ENCODE measurements around the gene SDC3.

SDC3 gene

DNA sequence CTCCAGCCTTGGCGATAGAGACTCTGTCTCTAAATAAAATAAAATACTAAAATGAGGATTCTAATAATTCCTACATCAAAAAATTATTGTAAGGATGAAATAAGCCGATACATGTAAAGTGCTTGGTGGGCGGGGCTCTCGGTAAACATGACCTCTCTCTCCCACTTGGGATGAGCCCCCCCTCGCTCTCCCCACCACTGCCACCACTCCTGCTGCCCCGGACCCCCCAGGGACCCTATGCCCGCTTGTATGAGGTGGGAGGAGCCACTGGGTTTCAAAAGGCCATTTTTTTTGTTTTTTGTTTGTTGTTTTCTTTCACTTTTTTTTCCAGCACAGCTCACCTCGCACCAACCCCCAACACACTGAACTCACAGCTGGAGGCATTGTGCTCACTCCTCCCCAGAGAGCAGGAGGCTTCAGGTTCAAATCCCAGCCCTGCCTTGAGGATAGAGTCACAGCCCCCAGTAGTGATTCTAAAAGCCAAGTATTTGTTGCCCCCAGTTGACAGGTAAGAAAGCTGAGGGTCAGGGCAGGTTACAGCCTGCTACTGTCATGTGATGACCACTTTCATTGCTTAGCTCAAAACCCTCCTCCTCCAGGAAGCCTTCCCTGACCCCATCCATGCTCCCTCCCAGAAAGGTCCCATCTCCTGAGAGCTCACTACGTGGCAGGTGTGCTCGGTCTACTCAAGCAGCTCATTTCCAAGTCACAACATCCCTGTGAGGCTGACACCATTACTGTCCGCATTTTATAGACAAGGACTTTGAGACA is 4.2 kb downstream of the SDC3 start:
- no peak for DNase-seq (ENCODE audit: low spot score)

DNA sequence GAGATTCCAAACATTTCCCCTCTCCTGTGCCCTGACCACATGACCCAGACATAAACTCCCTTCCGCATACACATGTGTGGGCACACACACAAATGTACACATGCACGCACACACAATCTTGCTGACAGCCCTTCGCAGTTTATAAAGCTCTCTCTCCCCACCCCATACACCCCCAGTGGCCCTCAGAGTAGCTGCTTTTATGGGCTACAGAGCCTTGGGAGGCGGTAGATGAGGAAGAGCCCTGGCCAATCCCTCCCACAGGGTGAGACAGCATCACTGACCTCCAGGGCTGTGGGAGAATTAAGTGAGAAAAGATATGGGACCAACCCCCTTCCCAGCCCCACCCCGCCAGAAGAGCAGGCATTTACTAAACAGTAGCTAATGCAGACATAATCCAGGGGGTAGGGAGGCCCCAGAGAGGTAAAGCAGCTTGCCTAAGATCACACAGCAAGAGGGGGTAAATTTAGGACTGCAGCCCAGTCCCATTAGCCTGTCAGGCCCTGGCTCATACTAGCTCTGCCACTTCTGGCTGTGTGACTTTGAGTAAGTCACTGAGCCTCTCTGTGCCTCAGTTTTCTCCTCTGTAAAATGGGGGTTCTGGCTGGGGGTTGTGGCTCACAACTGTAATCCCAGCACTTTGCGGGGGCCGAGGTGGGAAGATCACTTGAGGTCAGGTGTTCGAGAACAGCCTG is 5.1 kb downstream of the SDC3 start:
- no peak for DNase-seq (ENCODE audit: low spot score)

- DNase-seq (ENCODE audit: low spot score) = no peak
Measured at GRCh38 chr1:30902593-30903290, 5.8 kb downstream of the SDC3 start.

GRCh38 chr1:30901798-30902581 is 6.6 kb downstream of the SDC3 start:
- DNase-seq (ENCODE audit: low spot score) = no peak

DNA sequence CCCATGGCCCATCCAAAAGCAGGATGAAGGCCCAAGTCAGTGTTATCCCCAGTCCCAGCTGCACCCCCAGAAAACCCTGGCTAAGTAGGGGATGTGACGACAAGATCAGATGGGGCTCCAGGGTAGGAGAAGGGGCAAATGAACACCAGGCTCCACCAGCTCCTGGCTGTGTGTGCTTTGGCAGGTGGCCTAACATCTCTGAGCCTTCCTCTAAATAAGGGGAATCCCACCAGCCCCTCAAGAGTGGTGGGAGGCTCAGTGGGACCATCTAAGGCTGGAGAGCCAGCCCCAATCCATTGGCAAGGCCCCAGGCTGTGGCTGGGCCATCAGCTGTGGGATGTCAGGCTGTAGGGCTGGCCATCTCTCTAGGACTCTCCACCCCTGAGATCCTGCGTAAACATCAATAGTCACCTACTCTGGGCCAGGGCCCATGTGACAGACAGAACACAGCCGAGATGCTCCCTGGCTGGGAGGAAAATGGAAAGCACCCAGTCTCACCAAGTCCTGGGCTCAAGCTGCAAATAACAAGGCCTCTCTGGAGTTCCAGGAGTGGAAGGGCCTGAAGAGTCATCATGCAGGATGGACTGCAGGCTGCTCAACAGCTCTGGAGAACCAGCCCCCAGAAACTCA is 7.5 kb downstream of the SDC3 start:
- DNase-seq (ENCODE audit: low spot score) = no peak

- no peak for DNase-seq (ENCODE audit: low spot score)
Measured at GRCh38 chr1:30900486-30900885, 8.1 kb downstream of the SDC3 start.

DNA sequence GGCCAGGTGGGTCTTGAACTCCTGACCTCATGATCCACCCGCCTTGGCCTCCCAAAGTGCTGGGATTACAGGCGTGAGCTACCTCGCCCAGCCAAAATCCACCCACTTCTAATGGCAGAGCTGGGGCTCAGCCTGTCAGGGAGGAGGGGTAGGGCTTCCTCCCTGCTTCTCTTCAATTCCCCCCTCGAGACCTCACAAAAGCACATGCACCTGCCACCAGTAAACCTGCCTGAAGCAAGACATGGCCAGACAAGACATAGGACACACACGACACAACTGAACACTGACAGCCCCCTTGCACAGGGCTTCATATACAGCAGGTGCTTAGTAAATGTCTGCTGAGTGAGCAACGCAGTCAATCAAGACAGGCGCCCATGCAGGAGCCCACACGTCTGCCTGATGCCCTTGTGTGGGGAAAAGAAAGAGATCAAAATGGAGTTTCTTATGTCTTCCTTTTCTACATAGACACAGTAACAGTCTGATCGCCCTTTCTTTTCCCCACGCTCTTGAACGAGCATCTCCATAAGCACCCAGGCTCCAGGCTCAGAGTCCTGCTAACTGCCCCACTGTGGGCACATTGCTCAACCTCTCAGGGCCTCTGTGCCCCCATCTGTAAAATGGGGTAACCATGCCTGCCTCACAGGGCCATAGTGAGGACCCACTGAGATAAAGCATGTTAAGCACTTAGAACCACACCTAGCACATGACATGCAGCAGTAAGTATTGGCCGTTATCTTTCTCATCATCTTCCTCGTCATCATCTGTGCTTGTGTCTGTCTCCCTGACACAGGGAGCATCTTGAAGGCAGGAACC is 8.8 kb downstream of the SDC3 start:
- no peak for DNase-seq (ENCODE audit: low spot score)

GRCh38 chr1:30898031-30898815 is 10.3 kb downstream of the SDC3 start:
- DNase-seq (ENCODE audit: low spot score) = no peak

DNA sequence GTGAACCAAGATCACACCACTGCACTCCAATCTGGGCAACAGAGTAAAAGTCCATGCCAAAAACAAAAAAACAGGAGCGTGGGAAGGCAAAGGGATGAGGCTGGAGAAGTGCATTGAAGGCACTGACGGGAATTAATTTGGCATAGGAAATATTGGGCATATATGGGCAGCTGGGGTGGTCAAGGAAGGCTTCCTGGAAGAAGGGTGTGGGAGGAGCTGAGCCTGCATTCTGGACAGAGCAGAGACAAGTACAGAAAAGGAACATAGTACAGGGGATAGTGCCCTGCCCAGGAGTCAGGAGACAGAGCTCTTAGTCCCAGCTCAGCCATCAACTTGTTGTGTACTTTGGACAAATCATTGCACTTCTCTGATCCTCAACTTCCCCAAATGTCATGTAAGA is 11.7 kb downstream of the SDC3 start:
- DNase-seq (ENCODE audit: low spot score) = no peak

DNA sequence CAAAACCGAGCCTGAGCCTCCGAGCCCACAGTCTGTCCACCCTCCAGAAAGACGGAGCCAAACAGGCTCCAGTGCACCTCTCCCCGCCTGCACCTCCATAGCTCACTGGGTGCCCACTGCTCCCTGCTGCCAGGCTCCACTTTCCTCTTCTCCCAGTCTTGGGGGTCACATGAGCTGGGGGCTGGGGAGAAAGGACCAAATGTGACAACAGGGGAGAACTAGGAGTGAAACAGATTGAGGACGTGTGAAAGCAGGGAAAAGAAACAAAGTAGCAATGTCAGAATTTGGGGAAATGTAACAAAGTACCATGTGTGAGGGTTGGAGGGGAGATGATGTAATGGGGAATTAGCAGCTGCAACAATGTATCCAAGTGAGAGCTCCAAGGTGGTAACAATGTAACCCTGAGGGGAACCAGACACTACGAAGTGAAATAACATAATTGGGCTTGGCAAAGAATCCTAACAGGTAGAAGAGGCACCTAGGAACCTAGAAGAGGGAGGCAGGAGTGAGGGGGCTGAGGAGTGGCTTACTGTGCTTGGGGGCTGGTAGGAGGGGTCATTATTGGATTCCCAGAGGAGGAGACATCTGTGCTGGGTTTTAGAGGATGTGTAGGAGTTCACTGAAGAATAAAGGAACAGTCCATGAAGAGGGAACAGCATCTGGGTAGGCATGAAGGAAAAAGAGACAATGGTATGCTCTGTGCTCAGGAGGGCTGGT is 12.5 kb downstream of the SDC3 start:
- DNase-seq (ENCODE audit: low spot score) = no peak

DNA sequence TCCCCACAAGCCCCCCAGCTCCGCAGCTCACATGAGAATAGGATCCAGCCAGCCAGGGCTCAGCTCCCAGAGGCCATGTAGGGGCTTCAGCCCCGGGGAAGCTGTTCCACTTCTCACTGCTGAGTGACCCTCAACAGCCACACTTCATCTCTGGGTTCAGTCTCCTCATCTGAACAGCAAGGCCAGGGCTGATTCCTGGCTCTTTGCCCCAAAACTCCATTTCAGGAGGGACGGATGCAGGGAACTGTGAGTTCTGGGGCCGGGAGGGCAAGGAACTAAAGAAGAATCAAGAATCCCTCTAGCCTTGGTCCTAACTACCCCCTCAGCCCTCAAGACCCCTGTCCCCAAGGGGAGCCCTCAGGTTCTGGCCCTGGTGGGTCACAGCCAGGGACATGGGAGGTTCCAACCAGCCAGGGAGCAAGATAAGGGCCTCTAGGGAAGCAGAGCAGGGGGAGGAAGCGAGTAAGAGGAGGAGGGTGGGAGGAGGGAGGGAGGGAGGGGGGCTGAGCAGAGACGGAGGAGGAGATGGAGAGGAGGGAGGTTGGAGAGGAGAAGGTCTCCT is 13.1 kb downstream of the SDC3 start:
- DNase-seq (ENCODE audit: low spot score) = no peak

GRCh38 chr1:30894508-30894973 is 14.0 kb downstream of the SDC3 start:
- DNase-seq (ENCODE audit: low spot score) = no peak

- DNase-seq (ENCODE audit: low spot score) = no peak
Measured at GRCh38 chr1:30893776-30894507, 14.6 kb downstream of the SDC3 start.

GRCh38 chr1:30892671-30893073 is 15.9 kb downstream of the SDC3 start:
- DNase-seq (ENCODE audit: low spot score) = no peak

GRCh38 chr1:30891227-30891552 is 17.4 kb downstream of the SDC3 start:
- no peak for DNase-seq (ENCODE audit: low spot score)

DNA sequence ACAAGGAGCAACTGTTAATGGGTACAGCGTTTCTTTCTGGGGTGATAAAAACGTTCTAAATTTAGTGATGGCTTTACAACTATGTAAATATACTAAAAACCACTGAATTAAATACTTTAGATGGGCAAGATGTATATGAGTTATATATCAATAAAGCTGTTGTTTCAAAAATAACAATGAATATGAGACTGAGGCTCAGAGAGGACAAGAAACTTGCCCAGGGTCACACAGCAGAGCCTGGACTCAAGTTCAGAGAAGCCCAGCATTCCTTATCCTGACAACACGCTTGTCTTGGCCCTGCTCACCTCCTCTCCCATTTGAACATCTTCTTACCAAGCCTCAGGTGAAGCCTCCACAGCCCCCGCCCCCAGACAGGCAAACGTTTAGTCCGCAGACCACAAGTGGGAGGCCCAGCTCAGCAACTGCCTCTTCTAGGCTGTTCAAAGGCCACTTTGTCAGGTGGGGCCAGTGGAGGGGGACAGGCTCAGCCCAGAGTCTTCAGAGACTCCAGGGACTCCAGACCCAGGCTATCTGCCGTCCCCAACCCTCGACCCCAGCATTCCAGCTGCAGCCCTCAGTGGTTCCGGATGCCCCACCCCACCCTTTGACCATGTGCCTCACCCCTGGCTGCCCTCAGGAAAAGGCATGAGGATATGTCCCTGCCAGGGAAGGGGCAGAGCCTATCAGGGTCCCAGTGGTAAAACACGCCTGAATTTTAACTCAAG is 17.9 kb downstream of the SDC3 start:
- DNase-seq (ENCODE audit: low spot score) = no peak

DNA sequence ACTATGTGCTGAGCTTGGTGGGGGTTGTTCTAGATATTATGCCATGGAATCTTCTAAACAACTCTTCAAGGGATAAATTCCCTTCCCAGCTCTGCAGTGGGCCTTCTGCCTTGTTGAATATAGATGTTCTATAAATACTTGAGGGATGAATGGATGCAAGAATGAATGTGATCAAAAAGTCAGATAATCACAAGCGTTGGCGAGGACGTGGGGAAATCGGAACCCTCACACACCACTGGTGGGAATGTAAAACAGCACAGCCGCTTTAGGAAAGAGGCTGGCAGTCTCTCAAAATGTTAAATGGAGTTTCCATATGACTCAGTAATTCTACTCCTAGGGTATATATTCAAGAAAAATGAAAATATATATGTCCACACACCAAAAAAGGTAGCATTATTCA is 19.0 kb downstream of the SDC3 start:
- DNase-seq (ENCODE audit: low spot score) = no peak

GRCh38 chr1:30888975-30889374 is 19.6 kb downstream of the SDC3 start:
- DNase-seq (ENCODE audit: low spot score) = no peak

Measured in germinal center (tissue), 1 donor.